ENCODE data around the gene DLX5. TPM values are rescaled to one million over a fixed set of nuclear protein-coding genes. Genes with fewer than 3 reads are reported as not detected.

The DLX5 gene
- polyA plus RNA-seq, 1 experiment = not detected

DNA sequence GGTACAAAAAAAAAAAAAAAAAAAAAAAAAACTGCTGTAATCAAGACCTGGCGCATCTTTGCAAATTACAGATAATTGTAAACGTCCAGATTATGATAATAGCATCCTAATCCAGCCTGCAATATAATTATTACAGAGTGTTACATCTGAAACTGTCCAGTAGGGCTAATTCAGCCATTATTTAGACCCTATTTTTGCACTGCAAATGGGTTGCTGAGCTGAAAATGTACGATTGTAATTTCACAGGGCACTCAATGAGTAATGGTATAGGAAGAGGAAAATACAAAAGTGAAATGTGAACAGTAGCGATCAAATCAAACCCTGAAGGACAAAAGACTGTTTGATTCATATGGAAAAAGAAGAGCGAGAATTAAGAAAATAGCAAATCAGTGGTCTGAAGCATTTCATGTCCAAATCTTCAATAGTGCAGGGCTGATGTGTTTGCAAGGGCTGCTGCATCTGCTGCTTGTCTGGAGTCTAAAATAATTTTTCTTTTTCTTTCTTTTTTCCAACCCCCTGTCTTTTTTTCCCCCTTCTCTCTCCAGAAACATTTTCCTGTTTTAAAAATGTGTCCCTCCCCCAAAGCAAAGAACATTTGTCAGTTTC is 10.4 kb downstream of the DLX5 start:
- Histone ChIP-seq H3K36me3 (ENCODE audit: control insufficient read depth, insufficient read depth, low read length) (no peaks in the 10 kb centered on the region), H3K27me3 (ENCODE audit: control insufficient read depth, insufficient read depth, low read length) (peaks cover 29% of the 10 kb centered on the region), H3K4me3 (ENCODE audit: low read depth, low read length) (no peak overlapping the region)
- DNase-seq (ENCODE audit: low read depth) = no peak
- TF ChIP-seq, protein P1, sequence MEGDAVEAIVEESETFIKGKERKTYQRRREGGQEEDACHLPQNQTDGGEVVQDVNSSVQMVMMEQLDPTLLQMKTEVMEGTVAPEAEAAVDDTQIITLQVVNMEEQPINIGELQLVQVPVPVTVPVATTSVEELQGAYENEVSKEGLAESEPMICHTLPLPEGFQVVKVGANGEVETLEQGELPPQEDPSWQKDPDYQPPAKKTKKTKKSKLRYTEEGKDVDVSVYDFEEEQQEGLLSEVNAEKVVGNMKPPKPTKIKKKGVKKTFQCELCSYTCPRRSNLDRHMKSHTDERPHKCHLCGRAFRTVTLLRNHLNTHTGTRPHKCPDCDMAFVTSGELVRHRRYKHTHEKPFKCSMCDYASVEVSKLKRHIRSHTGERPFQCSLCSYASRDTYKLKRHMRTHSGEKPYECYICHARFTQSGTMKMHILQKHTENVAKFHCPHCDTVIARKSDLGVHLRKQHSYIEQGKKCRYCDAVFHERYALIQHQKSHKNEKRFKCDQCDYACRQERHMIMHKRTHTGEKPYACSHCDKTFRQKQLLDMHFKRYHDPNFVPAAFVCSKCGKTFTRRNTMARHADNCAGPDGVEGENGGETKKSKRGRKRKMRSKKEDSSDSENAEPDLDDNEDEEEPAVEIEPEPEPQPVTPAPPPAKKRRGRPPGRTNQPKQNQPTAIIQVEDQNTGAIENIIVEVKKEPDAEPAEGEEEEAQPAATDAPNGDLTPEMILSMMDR (IDR thresholded peaks at IDR 0.05; ENCODE audit: insufficient read depth, low read depth, low read length) = no peak
- ChIA-PET POLR2A (no interaction called here), CTCF (interaction anchor here (0.6 to 1.5 kb wide), 3 partner anchors 13 to 1049 kb away, joined by 3 to 7 read pairs (median 3); no protein-coding TSS in a partner anchor)

DNA sequence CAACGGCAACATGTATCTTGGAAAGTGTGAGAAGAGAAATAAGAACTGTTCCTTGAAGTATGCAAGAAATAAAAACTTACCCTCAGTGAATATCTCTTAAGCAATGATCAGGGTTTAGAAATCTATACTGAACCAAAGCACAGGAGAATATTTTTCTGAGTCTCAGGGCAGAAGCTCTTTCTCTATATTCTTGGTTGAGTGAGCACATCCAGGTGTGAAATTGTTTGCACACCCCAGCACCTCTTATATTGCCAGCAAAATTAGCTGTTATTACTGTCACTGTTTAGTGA is 10.8 kb downstream of the DLX5 start:
- Histone ChIP-seq H3K4me3 (ENCODE audit: low read depth, low read length) (no peak overlapping the region), H3K27me3 (ENCODE audit: control insufficient read depth, insufficient read depth, low read length) (peaks cover 29% of the 10 kb centered on the region)
- POLR2A ChIA-PET = no interaction called here

DNA sequence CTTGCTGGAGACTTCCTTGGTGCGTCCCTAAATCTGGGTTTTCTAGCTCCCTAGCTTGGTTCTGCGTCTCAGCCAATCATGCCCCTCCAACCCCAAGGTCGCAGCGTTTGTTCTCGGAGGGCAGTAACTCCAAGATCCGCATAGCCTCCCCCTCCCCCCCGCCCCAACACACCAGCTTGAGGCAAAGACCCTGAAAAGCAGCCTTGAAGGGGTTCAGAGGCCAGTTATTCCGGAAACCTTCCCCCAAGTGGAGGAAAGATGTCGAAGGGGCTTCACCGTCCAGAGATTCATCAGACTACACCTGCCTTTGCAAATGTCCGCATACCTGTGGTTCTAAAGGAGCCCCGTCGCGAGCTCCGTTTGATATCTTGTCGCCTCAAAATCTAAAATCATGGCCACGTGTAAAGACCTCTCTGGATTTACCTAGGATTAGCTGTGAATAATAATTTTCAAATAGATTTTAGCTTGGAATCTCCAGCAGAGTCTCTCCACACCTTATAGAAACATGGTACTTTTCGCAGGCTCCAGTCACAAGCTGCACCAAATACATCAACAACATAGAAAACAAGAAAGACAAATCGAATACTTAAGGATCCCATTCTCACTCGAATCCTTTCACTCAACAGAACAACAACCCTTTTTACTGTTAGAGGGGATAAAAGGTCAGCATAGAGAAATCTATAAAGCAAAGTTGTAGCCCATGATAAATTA is 11.3 kb downstream of the DLX5 start:
- POLR2A ChIA-PET = no interaction called here
- Histone ChIP-seq H3K36me3 (ENCODE audit: control insufficient read depth, insufficient read depth, low read length) (no peaks in the 10 kb centered on the region), H3K27me3 (ENCODE audit: control insufficient read depth, insufficient read depth, low read length) (peaks cover 28% of the 10 kb centered on the region), H3K4me3 (ENCODE audit: low read depth, low read length) (no peak overlapping the region)
- CTCF ChIA-PET = interaction anchor here (0.7 to 1.5 kb wide), 3 partner anchors 13 to 1094 kb away, joined by 3 to 7 read pairs (median 5); no protein-coding TSS in a partner anchor
- TF ChIP-seq, protein P1 (IDR thresholded peaks at IDR 0.05; ENCODE audit: insufficient read depth, low read depth, low read length) = no peak
- DNase-seq (ENCODE audit: low read depth) = no peak

More for the DNA sequence above, 10.8 kb downstream of the DLX5 start:
- H3K36me3 ChIP-seq (ENCODE audit: control insufficient read depth, insufficient read depth, low read length) = no peaks in the 10 kb centered on the region
- CTCF ChIA-PET = interaction anchor here (0.6 to 1.5 kb wide), 3 partner anchors 13 to 1048 kb away, joined by 3 to 7 read pairs (median 5); no protein-coding TSS in a partner anchor
- TF ChIP-seq, protein P1 (IDR thresholded peaks at IDR 0.05; ENCODE audit: insufficient read depth, low read depth, low read length) = no peak
- no peak for DNase-seq (ENCODE audit: low read depth)

DNA sequence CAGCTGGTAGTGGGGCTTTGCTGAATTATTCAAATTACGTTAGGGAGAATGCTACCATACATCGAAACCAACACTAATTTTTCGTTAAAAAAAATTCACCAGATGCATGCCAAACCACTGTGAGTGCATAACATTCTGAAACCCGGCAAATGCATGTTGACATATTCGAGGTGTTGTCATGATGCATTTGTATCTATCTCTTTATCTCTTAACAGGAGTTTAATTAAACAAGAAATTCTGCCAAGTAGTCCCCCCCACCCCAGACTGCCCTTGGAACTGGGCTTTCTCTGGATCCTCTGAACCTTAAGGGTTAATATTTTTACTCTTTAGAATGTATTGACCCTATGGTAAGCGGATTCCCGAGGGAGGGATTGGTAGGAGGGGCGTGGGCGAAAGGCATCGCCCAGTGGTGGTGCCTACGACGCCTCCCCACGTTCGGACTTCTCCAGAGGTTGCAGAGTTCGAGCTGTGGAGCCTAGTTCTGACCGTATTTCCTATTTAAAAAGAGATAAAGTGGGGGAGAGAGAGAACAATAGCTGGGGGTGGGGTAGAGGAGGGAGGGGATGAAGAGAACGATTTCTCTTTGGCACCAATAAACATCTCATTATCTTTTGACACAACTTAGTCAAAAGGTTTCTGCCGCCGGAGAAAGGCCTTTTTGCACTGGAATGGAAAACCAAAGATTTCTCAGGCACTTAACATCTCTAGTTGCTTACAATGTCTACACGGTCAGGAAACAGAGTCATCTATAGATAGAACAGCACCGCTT is 12.1 kb downstream of the DLX5 start:
- TF ChIP-seq, protein P1 (IDR thresholded peaks at IDR 0.05; ENCODE audit: insufficient read depth, low read depth, low read length) = no peak
- no peak for DNase-seq (ENCODE audit: low read depth)
- ChIA-PET CTCF (interaction anchor here (0.7 to 1.5 kb wide), 3 partner anchors 13 to 1093 kb away, joined by 3 to 7 read pairs (median 5); no protein-coding TSS in a partner anchor), POLR2A (no interaction called here)
- Histone ChIP-seq H3K4me3 (ENCODE audit: low read depth, low read length) (no peak overlapping the region), H3K27me3 (ENCODE audit: control insufficient read depth, insufficient read depth, low read length) (peaks cover 28% of the 10 kb centered on the region), H3K36me3 (ENCODE audit: control insufficient read depth, insufficient read depth, low read length) (no peaks in the 10 kb centered on the region)
